Thyroid gland (tissue), 4 donors: ENCODE results near the gene CAPRIN2. TPM values are rescaled to one million over a fixed set of nuclear protein-coding genes. Genes with fewer than 3 reads are reported as not detected.

ENCODE experiments used
- DNase-seq, 2 donors: peaks; one replicate each; pipeline ENCODE4 v3.0.0-alpha.2; 2019
- H3K27ac ChIP-seq, 3 donors: fragments of 200-600 bp; sonication (generic); 1 replicate in 2 of 3; 2 replicates in 1 of 3; pipeline ENCODE4 v1.5.1; 2016 to 2019; ENCODE audit warnings: mild to moderate bottlenecking in 1 of 3, moderate library complexity in 1 of 3
- H3K27me3 ChIP-seq: fragments of 200-600 bp; sonication (generic); one replicate; pipeline ENCODE4 v1.5.1; 2019
- H3K36me3 ChIP-seq, 2 donors: fragments of 200-600 bp; sonication (generic); one replicate each; pipeline ENCODE4 v1.5.1; 2016 to 2019
- H3K4me1 ChIP-seq, 2 donors: fragments of 200-600 bp; sonication (generic); one replicate each; pipeline ENCODE4 v1.5.1; 2017 to 2019
- H3K4me3 ChIP-seq, 3 donors: fragments of 200-600 bp; sonication (generic); replicated peaks in 1 of 3; 1 replicate in 2 of 3; 2 replicates in 1 of 3; pipeline ENCODE4 v1.5.1; 2016; ENCODE audit warnings: mild to moderate bottlenecking in 1 of 3
- H3K9me3 ChIP-seq: fragments of 200-600 bp; sonication (generic); one replicate; pipeline ENCODE4 v1.5.1; 2017
- CTCF ChIP-seq, 6 experiments: fragments of 200-600 bp in 3 of 6; fragments of 450-650 bp in 3 of 6; sonication (generic) in 3 of 6; IDR thresholded peaks; one replicate each; pipeline ENCODE4 v1.5.1; 2016 to 2019; ENCODE audit warnings: antibody characterized with exemption in 6 of 6, mild to moderate bottlenecking in 2 of 6, inconsistent platforms in 1 of 6, moderate library complexity in 1 of 6
- POLR2A ChIP-seq, 2 donors: fragments of 450-650 bp; IDR thresholded peaks; one replicate each; pipeline ENCODE4 v1.6.1; 2017; ENCODE audit warnings: antibody characterized with exemption in 2 of 2, mild to moderate bottlenecking in 2 of 2, moderate library complexity in 1 of 2
- WGBS, 2 donors: methylation state at CpG; one replicate each; pipeline ENCODE4 v1.1.5; 2017; 5-methylcytosine and 5-hydroxymethylcytosine counted together
- intact Hi-C: fragments of 100-400 bp; cut with DNase I; formaldehyde crosslinking; loops from one replicate; pipeline ENCODE4 v1.15.1; 2023
- total RNA-seq, 4 donors: library from RNA; depleted of rRNA; stranded (reverse); fragments of >200 nt; gene quantifications; one replicate each; pipeline ENCODE4 v1.2.3, GENCODE V29; 2016

CAPRIN2 gene
- total RNA-seq, 4 donors from 2014 or later: 32.3 to 96.3 (median 43.8) TPM

DNA sequence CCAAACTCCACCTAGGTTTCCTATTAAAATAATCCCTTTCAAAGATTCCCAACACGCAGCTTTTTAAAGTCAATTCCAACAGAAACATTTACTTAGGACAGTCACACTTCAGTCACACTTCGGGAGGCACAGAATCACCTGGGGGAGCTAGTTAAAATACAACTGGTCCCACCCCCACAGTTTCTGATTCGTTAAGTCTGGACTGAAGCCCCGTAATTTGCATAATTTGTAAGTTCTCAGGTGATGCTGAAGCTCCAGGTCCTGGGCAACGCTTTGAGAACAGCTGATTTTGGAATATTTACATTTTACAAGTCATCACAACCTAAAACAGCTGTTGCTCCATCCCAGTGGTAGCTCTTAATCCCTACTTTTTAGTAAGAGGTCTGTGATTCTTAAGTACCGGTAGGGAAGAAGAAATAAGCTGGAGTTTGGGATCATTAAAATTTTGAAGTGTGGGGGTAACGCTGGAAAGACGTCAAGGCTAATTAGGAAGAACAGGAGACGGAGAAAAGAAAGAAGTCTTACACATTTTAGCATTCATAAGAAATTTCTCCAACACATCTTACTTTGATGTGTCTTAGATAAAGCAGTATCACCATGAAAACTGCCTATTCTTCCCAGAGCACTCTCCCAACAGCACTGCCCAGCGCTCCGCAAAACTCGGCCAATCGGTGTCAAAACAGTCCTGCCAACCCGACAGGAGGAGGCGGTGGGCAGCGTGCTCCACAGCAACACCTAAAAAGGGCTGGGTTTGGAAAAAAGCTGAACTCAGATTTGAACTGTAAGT, 60.1 kb downstream of the CAPRIN2 start:
- peak overlapping the region; percentile 85 to 86 (median 85) for H3K27ac ChIP-seq
- WGBS, 2 donors: 6 to 7% methylated on average over 16 of the region's 16 CpGs
- H3K36me3 ChIP-seq: no peaks in the 10 kb centered on the region
- DNase-seq: peak; percentile 63 to 69
- H3K4me3 ChIP-seq: peak overlapping the region; percentile 78 to 98 (median 91)
- H3K27me3 ChIP-seq: no peaks in the 10 kb centered on the region
- intact Hi-C loops: loop anchor here (10.0 kb wide), 1 partner anchor 60 kb away; the partner anchor contains the start of gene CAPRIN2
- H3K4me1 ChIP-seq: peaks cover 15 to 19% of the 10 kb centered on the region in 2 donors
- TF ChIP-seq POLR2A (IDR thresholded peaks at IDR 0.05): no peak
- TF ChIP-seq CTCF (IDR thresholded peaks at IDR 0.05): no peak
- H3K9me3 ChIP-seq: no peaks in the 10 kb centered on the region

DNA sequence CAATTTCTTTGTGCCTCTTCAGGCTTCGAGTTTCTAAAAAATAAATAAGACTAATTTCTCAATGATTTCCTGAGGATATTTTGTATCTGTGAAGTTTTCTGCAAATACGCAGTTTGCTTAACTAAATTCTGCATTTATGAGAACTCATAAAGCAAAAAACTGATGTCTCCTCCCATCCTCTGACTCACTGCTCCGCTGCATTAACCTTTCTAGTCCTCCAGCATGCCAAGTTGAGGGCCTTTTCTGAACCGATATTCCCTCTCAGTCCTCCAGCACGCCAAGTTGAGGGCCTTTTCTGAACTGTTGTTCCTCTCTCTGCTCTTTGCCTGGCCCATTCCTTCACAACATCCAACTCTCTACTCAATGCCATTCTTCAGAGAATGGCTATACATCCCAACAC, 62.3 kb downstream of the CAPRIN2 start:
- Histone ChIP-seq H3K9me3 (no peaks in the 10 kb centered on the region), H3K4me1 (peaks cover 15 to 19% of the 10 kb centered on the region in 2 donors), H3K27me3 (no peaks in the 10 kb centered on the region), H3K27ac (no peak overlapping the region), H3K36me3 (no peaks in the 10 kb centered on the region), H3K4me3 (no peak overlapping the region)
- no peak for TF ChIP-seq POLR2A (IDR thresholded peaks at IDR 0.05)
- no peak for TF ChIP-seq CTCF (IDR thresholded peaks at IDR 0.05)
- intact Hi-C loops: loop anchor here (10.0 kb wide), 1 partner anchor 62 kb away; the partner anchor contains the start of gene CAPRIN2
- WGBS, 2 donors: 71 to 81% methylated on average over 5 of the region's 5 CpGs
- peak in 1 of 2 donors; percentile 3 for DNase-seq

DNA sequence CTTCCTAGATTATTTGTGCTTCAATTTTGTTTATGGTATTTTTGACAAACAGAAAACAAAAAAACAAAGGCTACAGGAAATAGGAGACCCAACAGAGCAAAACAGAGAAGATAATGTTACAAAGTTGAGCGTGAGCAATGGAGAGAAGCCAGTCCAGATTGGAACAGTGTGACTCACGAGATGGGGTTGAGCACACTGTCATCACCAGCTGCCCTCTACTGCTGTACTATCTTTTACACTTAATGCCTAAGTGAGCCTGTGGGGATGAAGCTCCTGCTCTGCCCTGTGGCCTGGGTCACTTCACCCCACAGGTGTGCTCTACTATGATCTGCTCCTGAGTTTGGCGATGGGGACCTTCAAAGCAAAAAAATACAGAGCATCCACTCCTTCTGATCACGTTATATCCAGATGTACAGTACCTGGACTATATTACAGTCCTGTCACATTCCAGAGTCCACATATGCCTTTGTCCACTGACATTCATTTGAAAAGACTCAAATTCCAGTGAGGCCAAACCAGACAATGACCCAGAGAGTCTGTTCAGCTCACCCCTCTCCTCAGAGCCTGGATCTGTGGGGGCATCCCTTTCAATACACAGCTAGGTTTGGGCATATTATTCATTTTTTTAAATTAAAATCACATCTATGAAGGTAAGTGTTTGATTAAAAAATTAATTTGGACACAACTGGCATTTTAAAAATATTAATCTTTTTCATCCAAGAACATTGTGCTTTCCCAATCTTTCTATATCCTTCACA, 63.5 kb downstream of the CAPRIN2 start:
- WGBS, 2 donors: 76 to 85% methylated on average over 4 of the region's 4 CpGs
- intact Hi-C loops: loop anchor here (10.0 kb wide), 1 partner anchor 64 kb away; the partner anchor contains the start of gene CAPRIN2

GRCh38 chr12:30687265-30687986, 67.3 kb downstream of the CAPRIN2 start:
- WGBS, 2 donors: 93 to 94% methylated on average over 2 of the region's 2 CpGs

More for the DNA sequence above, 63.5 kb downstream of the CAPRIN2 start:
- Histone ChIP-seq H3K9me3 (no peaks in the 10 kb centered on the region), H3K27me3 (no peaks in the 10 kb centered on the region), H3K27ac (no peak overlapping the region), H3K36me3 (no peaks in the 10 kb centered on the region), H3K4me1 (peaks cover 12 to 17% of the 10 kb centered on the region in 2 donors), H3K4me3 (no peak overlapping the region)
- no peak for DNase-seq
- no peak for TF ChIP-seq POLR2A (IDR thresholded peaks at IDR 0.05)
- TF ChIP-seq CTCF (IDR thresholded peaks at IDR 0.05): no peak

DNA sequence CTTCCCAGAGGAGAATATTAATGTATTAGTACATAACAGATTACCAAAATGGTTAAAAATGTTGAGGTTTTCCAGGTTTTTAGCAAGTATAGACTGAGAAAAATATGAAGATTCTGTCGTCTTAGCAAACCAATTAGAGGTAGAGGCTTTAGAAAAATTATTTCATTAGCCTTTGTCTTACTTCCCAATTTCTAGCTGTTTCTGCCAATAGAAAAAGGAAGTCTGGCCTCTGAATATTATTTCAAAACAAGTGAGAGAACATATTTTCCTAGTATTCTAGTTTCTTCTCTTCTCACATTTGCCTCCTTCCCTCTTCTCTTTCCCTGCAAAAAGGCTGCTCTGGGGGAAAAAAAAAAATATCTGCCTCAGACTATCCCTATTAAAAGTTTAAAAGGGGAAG, 75.5 kb downstream of the CAPRIN2 start:
- no peak for TF ChIP-seq POLR2A (IDR thresholded peaks at IDR 0.05)
- TF ChIP-seq CTCF (IDR thresholded peaks at IDR 0.05): no peak
- Histone ChIP-seq H3K27me3 (no peaks in the 10 kb centered on the region), H3K9me3 (no peaks in the 10 kb centered on the region), H3K27ac (no peak overlapping the region), H3K4me1 (no peaks in the 10 kb centered on the region), H3K4me3 (no peak overlapping the region), H3K36me3 (peaks cover 15 to 24% of the 10 kb centered on the region in 2 donors)
- DNase-seq: no peak
- intact Hi-C loops: no loop called here
- 88% methylated on average over 1 of the region's 1 CpG for WGBS, 2 donors

More at GRCh38 chr12:30687265-30687986, 67.3 kb downstream of the CAPRIN2 start:
- Histone ChIP-seq H3K27ac (no peak overlapping the region), H3K4me1 (no peaks in the 10 kb centered on the region), H3K4me3 (no peak overlapping the region), H3K9me3 (no peaks in the 10 kb centered on the region), H3K27me3 (no peaks in the 10 kb centered on the region), H3K36me3 (peaks cover 0 to 5% of the 10 kb centered on the region in 2 donors)
- no peak for DNase-seq
- intact Hi-C loops: no loop called here
- no peak for TF ChIP-seq POLR2A (IDR thresholded peaks at IDR 0.05)
